Ishikawa (cell line): ENCODE data around the gene YES1.

Experiments used
- REST ChIP-seq: IDR thresholded peaks from 2 replicates; pipeline ENCODE4 v1.6.1; 2012; ENCODE audit warnings: low read depth, mild to moderate bottlenecking
- ZBTB7A ChIP-seq: IDR thresholded peaks from 2 replicates; pipeline ENCODE4 v1.6.1; 2012; ENCODE audit warnings: low read depth

DNA sequence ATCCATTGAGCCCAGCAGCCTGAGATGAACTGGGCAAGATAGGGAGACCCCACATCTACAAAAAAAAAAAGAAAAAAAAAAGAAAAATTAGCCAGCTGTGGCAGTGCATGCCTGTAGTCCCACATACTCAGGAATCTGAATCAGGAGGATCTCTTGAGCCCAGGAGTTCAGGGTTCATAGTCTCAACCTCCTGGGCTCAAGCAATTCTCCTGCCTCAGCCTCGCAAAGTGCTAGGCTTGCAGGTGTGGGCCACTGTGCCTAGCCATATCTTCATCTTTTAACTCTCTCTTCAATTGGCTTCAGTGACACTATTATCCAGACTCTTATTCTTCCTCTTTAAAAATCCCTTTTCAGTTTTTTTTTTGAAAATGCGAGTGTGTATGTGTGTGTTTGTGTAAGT lies 28.5 kb upstream of the YES1 start:
- TF ChIP-seq REST (no peak), ZBTB7A (no peak)
